Left hindlimb (tissue), 1 donor: ENCODE data around the gene SYNPO2.

Source experiments
- DNase-seq: peaks from one replicate; pipeline ENCODE4 v3.0.0-alpha.2; 2018

The SYNPO2 gene

GRCh38 chr4:118879409-118879808 is 9.2 kb upstream of the SYNPO2 start:
- no peak for DNase-seq

- DNase-seq = no peak
Measured at GRCh38 chr4:118881512-118882146, 7.0 kb upstream of the SYNPO2 start.

GRCh38 chr4:118883861-118884260 is 4.8 kb upstream of the SYNPO2 start:
- no peak for DNase-seq

GRCh38 chr4:118884716-118885115 is 3.9 kb upstream of the SYNPO2 start:
- no peak for DNase-seq

- no peak for DNase-seq
Measured at GRCh38 chr4:118889312-118889691, 648 bp downstream of the SYNPO2 start.

GRCh38 chr4:118894034-118894433 is 5.4 kb downstream of the SYNPO2 start:
- DNase-seq = no peak

GRCh38 chr4:118898221-118898620 is 9.6 kb downstream of the SYNPO2 start:
- DNase-seq = no peak

- DNase-seq = no peak
Measured at GRCh38 chr4:118898684-118899138, 10.1 kb downstream of the SYNPO2 start.

GRCh38 chr4:118904418-118904817 is 15.8 kb downstream of the SYNPO2 start:
- DNase-seq = no peak

- DNase-seq = no peak
Measured at GRCh38 chr4:118904935-118905334, 16.3 kb downstream of the SYNPO2 start.

GRCh38 chr4:118905566-118905965 is 16.9 kb downstream of the SYNPO2 start:
- no peak for DNase-seq

GRCh38 chr4:118909173-118909956 is 20.7 kb downstream of the SYNPO2 start:
- no peak for DNase-seq

- no peak for DNase-seq
Measured at GRCh38 chr4:118910221-118910620, 21.6 kb downstream of the SYNPO2 start.

- DNase-seq = no peak
Measured at GRCh38 chr4:118911238-118911703, 22.6 kb downstream of the SYNPO2 start.

GRCh38 chr4:118915468-118915867 is 26.8 kb downstream of the SYNPO2 start:
- no peak for DNase-seq

GRCh38 chr4:118916691-118917289 is 28.1 kb downstream of the SYNPO2 start:
- DNase-seq = no peak

GRCh38 chr4:118917582-118917981 is 28.9 kb downstream of the SYNPO2 start:
- no peak for DNase-seq

GRCh38 chr4:118918388-118918787 is 29.7 kb downstream of the SYNPO2 start:
- no peak for DNase-seq

GRCh38 chr4:118920247-118920646 is 31.6 kb downstream of the SYNPO2 start:
- no peak for DNase-seq

- DNase-seq = no peak
Measured at GRCh38 chr4:118921786-118922185, 33.1 kb downstream of the SYNPO2 start.

GRCh38 chr4:118923891-118924290 is 35.2 kb downstream of the SYNPO2 start:
- no peak for DNase-seq

- DNase-seq = peak; percentile 42
Measured at GRCh38 chr4:118927974-118928373, 39.3 kb downstream of the SYNPO2 start.

GRCh38 chr4:118930255-118930654 is 41.6 kb downstream of the SYNPO2 start:
- DNase-seq = no peak

- DNase-seq = no peak
Measured at GRCh38 chr4:118931786-118932185, 43.1 kb downstream of the SYNPO2 start.
